Measurements from ENCODE around the gene CRELD2. TPM values are rescaled to one million over a fixed set of nuclear protein-coding genes. Genes with fewer than 3 reads are reported as not detected.

The CRELD2 gene
- polyA plus RNA-seq, 1 donor (not counting 4 experiments of a cell fraction or from before 2014, with no cell fraction given) = 33.5 TPM

GRCh38 chr22:49957826-49958365 lies 39.5 kb downstream of the CRELD2 start:
- FAIRE-seq (no peak), DNase-seq (ENCODE audit: low read depth, low spot score) (no peak)
- peaks cover 15% of the 10 kb centered on the region for H3K79me2 ChIP-seq (ENCODE audit: control insufficient read depth, insufficient read depth, low read length)
- H3K27me3 ChIP-seq (ENCODE audit: control insufficient read depth, extremely low read depth, insufficient read depth, low read length) = no peaks in the 10 kb centered on the region
- no peak overlapping the region for H3K4me3 ChIP-seq (ENCODE audit: control insufficient read depth in 2 of 3, extremely low read depth in 1 of 3, insufficient read depth in 2 of 3, low read depth in 1 of 3, low read length in 3 of 3)
- peaks cover 14% of the 10 kb centered on the region for H3K4me1 ChIP-seq (ENCODE audit: control insufficient read depth, extremely low read depth, insufficient read depth, low read length)
- H3K9me1 ChIP-seq (ENCODE audit: control insufficient read depth, extremely low read depth, insufficient read depth, low read length) = no peaks in the 10 kb centered on the region
- dilution Hi-C loops (cut with MboI; ENCODE audit: extremely low pct_ligation_motif_present, low sequenced_read_pairs) = no loop called here
- H3K27ac ChIP-seq (ENCODE audit: control insufficient read depth, insufficient read depth, low read length) = no peak overlapping the region
- H4K20me1 ChIP-seq (ENCODE audit: control insufficient read depth, extremely low read depth, insufficient read depth, low read length) = peaks cover under 1% of the 10 kb centered on the region
- no peak overlapping the region for H3K9ac ChIP-seq (ENCODE audit: control insufficient read depth, extremely low read depth, insufficient read depth, low read length)
- no peak overlapping the region for H2AFZ ChIP-seq (ENCODE audit: control insufficient read depth, low read length)
- H3K36me3 ChIP-seq (ENCODE audit: control insufficient read depth in 2 of 2, extremely low read depth in 1 of 2, insufficient read depth in 2 of 2, low read length in 2 of 2) = peaks cover 3% of the 10 kb centered on the region in 2 experiments
- TF ChIP-seq CTCF (optimal IDR thresholded peaks at IDR 0.05 in 1 of 3, IDR thresholded peaks at IDR 0.05 in 1 of 3, conservative IDR thresholded peaks at IDR 0.05 in 1 of 3; ENCODE audit: extremely low read depth in 1 of 3, insufficient read depth in 2 of 3, low read length in 3 of 3) = no peak
- H3K4me2 ChIP-seq (ENCODE audit: control insufficient read depth, extremely low read depth, insufficient read depth, low read depth, low read length) = no peak overlapping the region
- H3K9me3 ChIP-seq (ENCODE audit: control insufficient read depth, low read depth, low read length) = no peaks in the 10 kb centered on the region

- no peak for TF ChIP-seq EZH2 (IDR thresholded peaks at IDR 0.05; ENCODE audit: low read length)
- no peak for TF ChIP-seq CTCF (optimal IDR thresholded peaks at IDR 0.05 in 1 of 3, IDR thresholded peaks at IDR 0.05 in 1 of 3, conservative IDR thresholded peaks at IDR 0.05 in 1 of 3; ENCODE audit: extremely low read depth in 1 of 3, insufficient read depth in 2 of 3, low read length in 3 of 3)
- peaks cover 7 to 8% of the 10 kb centered on the region in 2 experiments for H3K36me3 ChIP-seq (ENCODE audit: control insufficient read depth in 2 of 2, extremely low read depth in 1 of 2, insufficient read depth in 2 of 2, low read length in 2 of 2)
- no peak overlapping the region for H3K4me3 ChIP-seq (ENCODE audit: control insufficient read depth in 2 of 3, extremely low read depth in 1 of 3, insufficient read depth in 2 of 3, low read depth in 1 of 3, low read length in 3 of 3)
- H4K20me1 ChIP-seq (ENCODE audit: control insufficient read depth, extremely low read depth, insufficient read depth, low read length) = peaks cover 3% of the 10 kb centered on the region
- no peak overlapping the region for H3K9ac ChIP-seq (ENCODE audit: control insufficient read depth, extremely low read depth, insufficient read depth, low read length)
- DNase-seq (ENCODE audit: low read depth, low spot score) (no peak), FAIRE-seq (no peak)
- no peaks in the 10 kb centered on the region for H3K27me3 ChIP-seq (ENCODE audit: control insufficient read depth, extremely low read depth, insufficient read depth, low read length)
- no peak overlapping the region for H3K4me2 ChIP-seq (ENCODE audit: control insufficient read depth, extremely low read depth, insufficient read depth, low read depth, low read length)
- H3K9me1 ChIP-seq (ENCODE audit: control insufficient read depth, extremely low read depth, insufficient read depth, low read length) = no peaks in the 10 kb centered on the region
- H3K4me1 ChIP-seq (ENCODE audit: control insufficient read depth, extremely low read depth, insufficient read depth, low read length) = peaks cover 18% of the 10 kb centered on the region
- H3K79me2 ChIP-seq (ENCODE audit: control insufficient read depth, insufficient read depth, low read length) = peaks cover 20% of the 10 kb centered on the region
- no peak overlapping the region for H2AFZ ChIP-seq (ENCODE audit: control insufficient read depth, low read length)
- H3K9me3 ChIP-seq (ENCODE audit: control insufficient read depth, low read depth, low read length) = no peaks in the 10 kb centered on the region
- no peak overlapping the region for H3K27ac ChIP-seq (ENCODE audit: control insufficient read depth, insufficient read depth, low read length)
- dilution Hi-C loops (cut with MboI; ENCODE audit: extremely low pct_ligation_motif_present, low sequenced_read_pairs) = no loop called here
Measured at GRCh38 chr22:49958366-49958921, 40.0 kb downstream of the CRELD2 start.
